ENCODE results near the gene CST11.

GRCh38 chr20:23442436-23442835, 10.2 kb downstream of the CST11 start:
- TF ChIP-seq CTCF (conservative IDR thresholded peaks at IDR 0.05; ENCODE audit: low read length) (no peak), EZH2phosphoT487 (IDR thresholded peaks at IDR 0.05; ENCODE audit: borderline replicate concordance) (no peak)
